ENCODE results near the gene MAP2K3.

- TF ChIP-seq CTCF (IDR thresholded peaks at IDR 0.05) (peak in 3 of 12 donors; percentile 13 to 33 (median 33)), POLR2A (IDR thresholded peaks at IDR 0.05) (no peak)
Measured at GRCh38 chr17:21285164-21286065, 904 bp downstream of the MAP2K3 start.
